Measurements from ENCODE around the gene MYH10.

The MYH10 gene

DNA sequence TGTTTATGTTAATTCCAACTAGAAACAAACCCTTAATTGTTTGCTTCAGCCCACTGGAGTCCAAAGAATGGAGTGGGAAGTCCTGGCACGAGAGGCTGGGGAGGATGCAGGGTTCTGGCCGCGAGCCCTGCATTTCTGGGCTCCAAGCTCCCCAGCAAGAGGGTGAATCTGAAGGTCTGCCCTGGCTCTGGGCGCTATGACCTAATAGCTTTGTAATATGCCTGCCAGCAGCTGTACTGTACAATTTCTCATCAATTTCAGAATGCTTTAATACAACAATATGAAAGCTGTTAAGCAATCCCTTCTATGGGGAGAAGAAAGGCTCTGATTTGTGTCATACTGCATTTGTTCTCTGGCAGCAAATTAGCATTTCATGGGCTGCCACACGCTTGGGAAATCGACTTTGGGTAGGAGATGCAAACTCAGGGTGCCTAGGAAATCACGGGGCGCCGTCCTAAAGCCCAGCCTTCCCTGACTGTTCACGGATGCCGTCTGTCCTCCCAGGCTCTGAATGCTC, 151.0 kb downstream of the MYH10 start:
- Histone ChIP-seq H3K36me3 (ENCODE audit: control insufficient read depth, insufficient read depth, low read length) (peaks cover 75% of the 10 kb centered on the region), H3K27me3 (ENCODE audit: control insufficient read depth, insufficient read depth, low read length) (no peaks in the 10 kb centered on the region), H3K27ac (ENCODE audit: low read length) (no peak overlapping the region), H3K9me3 (ENCODE audit: control insufficient read depth, insufficient read depth, low read length) (no peaks in the 10 kb centered on the region), H3K4me1 (ENCODE audit: control insufficient read depth, insufficient read depth, low read length) (no peaks in the 10 kb centered on the region; the same call in 1 of the 2 replicates), H3K4me3 (ENCODE audit: low read length) (no peak overlapping the region)
- WGBS (ENCODE audit: insufficient coverage, insufficient read length), result no CpG with 5 or more reads among the region's 11 CpGs
- DNase-seq (ENCODE audit: low read depth, low spot score), result no peak

DNA sequence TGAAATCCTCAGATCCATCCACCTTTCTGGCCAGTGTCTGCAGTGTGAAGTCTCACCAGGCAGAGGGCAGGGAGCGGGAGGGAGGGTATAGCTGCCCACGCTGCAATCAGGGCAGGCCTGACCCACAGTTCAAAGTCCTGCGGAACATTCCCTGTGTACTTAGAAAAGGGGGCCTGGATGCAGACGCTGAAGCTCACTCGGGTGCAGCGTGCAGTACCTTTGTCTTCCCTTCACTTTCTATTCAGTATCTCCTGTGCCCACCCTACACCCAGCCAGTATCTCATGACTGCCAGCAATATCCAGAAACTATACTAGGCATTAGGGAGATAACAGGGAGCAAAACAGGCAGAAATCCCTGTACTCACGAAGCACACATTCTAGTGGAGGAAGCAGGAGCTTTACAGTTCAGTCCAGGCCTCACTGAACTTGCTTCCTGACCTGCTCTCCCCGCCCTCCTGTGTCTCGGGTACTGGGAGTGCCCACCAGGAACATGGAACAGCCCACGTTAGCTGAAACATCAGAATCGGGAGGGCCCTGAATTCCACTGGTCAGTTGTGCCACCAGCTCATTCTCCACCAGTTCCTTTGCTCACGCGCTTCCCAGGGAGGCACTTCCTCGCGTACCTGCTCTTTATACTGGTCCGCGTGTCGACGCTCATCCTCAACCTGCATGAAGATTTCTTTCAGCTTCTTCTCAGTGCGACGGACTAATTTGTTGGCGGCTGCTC, 152.6 kb downstream of the MYH10 start:
- DNase-seq (ENCODE audit: low read depth, low spot score), result no peak
- Histone ChIP-seq H3K36me3 (ENCODE audit: control insufficient read depth, insufficient read depth, low read length) (peaks cover 77% of the 10 kb centered on the region), H3K27me3 (ENCODE audit: control insufficient read depth, insufficient read depth, low read length) (no peaks in the 10 kb centered on the region), H3K4me3 (ENCODE audit: low read length) (no peak overlapping the region), H3K27ac (ENCODE audit: low read length) (no peak overlapping the region), H3K9me3 (ENCODE audit: control insufficient read depth, insufficient read depth, low read length) (no peaks in the 10 kb centered on the region), H3K4me1 (ENCODE audit: control insufficient read depth, insufficient read depth, low read length) (no peaks in the 10 kb centered on the region; the same call in 1 of the 2 replicates)
- no CpG with 5 or more reads among the region's 22 CpGs for WGBS (ENCODE audit: insufficient coverage, insufficient read length)

DNA sequence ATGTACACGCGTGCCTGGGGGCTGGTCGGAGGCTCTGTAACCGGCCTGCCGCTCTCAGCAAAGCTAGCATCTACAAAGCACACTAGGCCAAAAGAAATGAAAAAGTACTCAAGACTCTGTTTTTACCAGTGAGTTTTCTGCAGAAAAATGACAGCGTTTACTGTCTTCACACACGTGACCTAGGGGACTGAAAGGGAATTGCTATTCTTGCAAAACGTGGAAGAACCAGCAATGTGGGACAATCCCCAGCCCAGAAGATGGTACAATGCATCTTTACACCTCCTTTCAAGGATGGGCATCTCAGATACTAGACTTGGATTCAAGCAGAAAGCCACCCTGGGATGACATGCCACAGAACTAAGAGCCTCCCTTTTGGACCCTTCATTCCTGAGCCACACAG, 153.4 kb downstream of the MYH10 start:
- H3K27me3 ChIP-seq (ENCODE audit: control insufficient read depth, insufficient read depth, low read length), result no peaks in the 10 kb centered on the region
- H3K27ac ChIP-seq (ENCODE audit: low read length), result no peak overlapping the region
- peaks cover 70% of the 10 kb centered on the region for H3K36me3 ChIP-seq (ENCODE audit: control insufficient read depth, insufficient read depth, low read length)
- H3K9me3 ChIP-seq (ENCODE audit: control insufficient read depth, insufficient read depth, low read length), result no peaks in the 10 kb centered on the region
- no CpG with 5 or more reads among the region's 8 CpGs for WGBS (ENCODE audit: insufficient coverage, insufficient read length)
- no peaks in the 10 kb centered on the region; the same call in 1 of the 2 replicates for H3K4me1 ChIP-seq (ENCODE audit: control insufficient read depth, insufficient read depth, low read length)
- no peak for DNase-seq (ENCODE audit: low read depth, low spot score)
- no peak overlapping the region for H3K4me3 ChIP-seq (ENCODE audit: low read length)

DNA sequence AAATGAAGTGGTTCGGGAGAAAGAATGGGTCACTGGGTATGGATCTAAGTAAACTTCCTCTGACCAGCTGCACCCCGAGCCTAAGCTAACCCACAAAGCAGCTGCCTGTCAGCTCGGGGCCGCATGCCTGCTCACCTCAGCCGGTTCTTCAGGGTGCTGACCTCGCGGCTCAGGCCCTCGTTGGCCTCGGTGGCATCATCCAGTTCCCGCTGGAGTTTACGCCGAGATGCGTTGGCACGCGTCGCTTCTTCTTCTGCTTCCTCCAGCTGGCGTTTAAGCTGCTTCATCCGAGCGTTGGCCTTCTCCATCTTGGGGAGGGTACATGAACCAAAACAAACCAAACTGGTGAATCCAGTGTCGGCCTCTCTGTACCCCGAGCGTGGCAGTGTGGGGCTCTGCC, 153.8 kb downstream of the MYH10 start:
- no peak overlapping the region for H3K27ac ChIP-seq (ENCODE audit: low read length)
- H3K9me3 ChIP-seq (ENCODE audit: control insufficient read depth, insufficient read depth, low read length), result no peaks in the 10 kb centered on the region
- H3K4me3 ChIP-seq (ENCODE audit: low read length), result no peak overlapping the region
- no CpG with 5 or more reads among the region's 22 CpGs for WGBS (ENCODE audit: insufficient coverage, insufficient read length)
- H3K4me1 ChIP-seq (ENCODE audit: control insufficient read depth, insufficient read depth, low read length), result no peaks in the 10 kb centered on the region; the same call in 1 of the 2 replicates
- peaks cover 70% of the 10 kb centered on the region for H3K36me3 ChIP-seq (ENCODE audit: control insufficient read depth, insufficient read depth, low read length)
- H3K27me3 ChIP-seq (ENCODE audit: control insufficient read depth, insufficient read depth, low read length), result no peaks in the 10 kb centered on the region
- DNase-seq (ENCODE audit: low read depth, low spot score), result no peak

GRCh38 chr17:8475781-8476180, 154.7 kb downstream of the MYH10 start:
- no peaks in the 10 kb centered on the region for H3K4me1 ChIP-seq (ENCODE audit: control insufficient read depth, insufficient read depth, low read length)
- H3K4me3 ChIP-seq (ENCODE audit: low read length), result no peak overlapping the region
- H3K36me3 ChIP-seq (ENCODE audit: control insufficient read depth, insufficient read depth, low read length), result peaks cover 63% of the 10 kb centered on the region
- DNase-seq (ENCODE audit: low read depth, low spot score), result no peak
- no peak overlapping the region for H3K27ac ChIP-seq (ENCODE audit: low read length)
- no CpG with 5 or more reads among the region's 16 CpGs for WGBS (ENCODE audit: insufficient coverage, insufficient read length)
- no peaks in the 10 kb centered on the region for H3K9me3 ChIP-seq (ENCODE audit: control insufficient read depth, insufficient read depth, low read length)
- H3K27me3 ChIP-seq (ENCODE audit: control insufficient read depth, insufficient read depth, low read length), result no peaks in the 10 kb centered on the region

DNA sequence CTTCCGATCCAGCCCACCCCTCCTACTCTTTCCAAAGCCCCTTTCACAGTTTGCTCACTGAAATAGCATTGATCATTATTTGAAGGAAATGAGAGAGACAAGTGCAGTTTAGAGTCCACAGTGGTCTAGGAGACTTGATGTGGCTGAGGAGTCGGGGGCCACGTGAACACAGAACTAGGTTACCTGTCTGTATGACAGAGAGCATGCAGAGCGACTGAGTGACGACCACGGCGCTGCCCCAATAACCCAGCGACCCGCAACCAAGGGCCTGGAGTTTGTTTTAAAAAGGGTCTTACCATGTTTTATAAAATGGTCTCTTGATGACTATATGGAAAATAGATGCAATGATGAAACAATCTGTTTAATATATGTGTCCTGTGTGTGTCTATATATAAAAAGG, 155.3 kb downstream of the MYH10 start:
- Histone ChIP-seq H3K27me3 (ENCODE audit: control insufficient read depth, insufficient read depth, low read length) (no peaks in the 10 kb centered on the region), H3K36me3 (ENCODE audit: control insufficient read depth, insufficient read depth, low read length) (peaks cover 58% of the 10 kb centered on the region), H3K4me1 (ENCODE audit: control insufficient read depth, insufficient read depth, low read length) (no peaks in the 10 kb centered on the region), H3K9me3 (ENCODE audit: control insufficient read depth, insufficient read depth, low read length) (no peaks in the 10 kb centered on the region), H3K27ac (ENCODE audit: low read length) (no peak overlapping the region), H3K4me3 (ENCODE audit: low read length) (no peak overlapping the region)
- no peak for DNase-seq (ENCODE audit: low read depth, low spot score)
- WGBS (ENCODE audit: insufficient coverage, insufficient read length), result no CpG with 5 or more reads among the region's 9 CpGs

- Histone ChIP-seq H3K4me1 (ENCODE audit: control insufficient read depth, insufficient read depth, low read length) (no peaks in the 10 kb centered on the region), H3K27ac (ENCODE audit: low read length) (no peak overlapping the region), H3K36me3 (ENCODE audit: control insufficient read depth, insufficient read depth, low read length) (peaks cover 54% of the 10 kb centered on the region), H3K27me3 (ENCODE audit: control insufficient read depth, insufficient read depth, low read length) (no peaks in the 10 kb centered on the region), H3K4me3 (ENCODE audit: low read length) (no peak overlapping the region), H3K9me3 (ENCODE audit: control insufficient read depth, insufficient read depth, low read length) (no peaks in the 10 kb centered on the region)
- no CpG with 5 or more reads among the region's 15 CpGs for WGBS (ENCODE audit: insufficient coverage, insufficient read length)
- no peak for DNase-seq (ENCODE audit: low read depth, low spot score)
Measured at GRCh38 chr17:8474826-8475225, 155.7 kb downstream of the MYH10 start.

GRCh38 chr17:8473451-8474192, 156.9 kb downstream of the MYH10 start:
- Histone ChIP-seq H3K4me3 (ENCODE audit: low read length) (no peak overlapping the region), H3K27ac (ENCODE audit: low read length) (no peak overlapping the region), H3K36me3 (ENCODE audit: control insufficient read depth, insufficient read depth, low read length) (peaks cover 45% of the 10 kb centered on the region), H3K4me1 (ENCODE audit: control insufficient read depth, insufficient read depth, low read length) (no peaks in the 10 kb centered on the region), H3K9me3 (ENCODE audit: control insufficient read depth, insufficient read depth, low read length) (no peaks in the 10 kb centered on the region), H3K27me3 (ENCODE audit: control insufficient read depth, insufficient read depth, low read length) (no peaks in the 10 kb centered on the region)
- no CpG with 5 or more reads among the region's 13 CpGs for WGBS (ENCODE audit: insufficient coverage, insufficient read length)
- DNase-seq (ENCODE audit: low read depth, low spot score), result no peak

DNA sequence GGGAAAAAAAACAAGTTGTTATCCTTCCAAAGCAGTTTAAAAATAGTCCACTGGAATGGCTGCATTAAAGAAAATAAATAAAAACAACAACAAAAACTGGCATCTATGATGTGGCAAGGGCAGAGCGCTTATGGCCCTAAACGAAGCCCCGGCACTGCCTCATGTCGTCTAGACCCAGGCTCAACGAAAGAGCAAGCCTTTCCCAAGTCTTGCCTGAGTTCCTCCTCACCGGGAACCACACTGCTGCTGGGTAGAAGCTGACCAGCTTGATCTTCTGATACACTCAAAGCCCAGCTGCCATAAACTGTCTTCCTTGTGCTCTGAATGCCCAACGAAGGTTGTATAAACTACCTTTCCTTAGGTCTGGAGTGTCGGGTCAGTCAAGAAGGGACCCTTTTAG, 157.9 kb downstream of the MYH10 start:
- H3K9me3 ChIP-seq (ENCODE audit: control insufficient read depth, insufficient read depth, low read length), result no peaks in the 10 kb centered on the region
- WGBS (ENCODE audit: insufficient coverage, insufficient read length), result no CpG with 5 or more reads among the region's 8 CpGs
- H3K27ac ChIP-seq (ENCODE audit: low read length), result no peak overlapping the region
- H3K4me1 ChIP-seq (ENCODE audit: control insufficient read depth, insufficient read depth, low read length), result no peaks in the 10 kb centered on the region
- peaks cover 36% of the 10 kb centered on the region for H3K36me3 ChIP-seq (ENCODE audit: control insufficient read depth, insufficient read depth, low read length)
- no peaks in the 10 kb centered on the region for H3K27me3 ChIP-seq (ENCODE audit: control insufficient read depth, insufficient read depth, low read length)
- no peak overlapping the region for H3K4me3 ChIP-seq (ENCODE audit: low read length)
- no peak for DNase-seq (ENCODE audit: low read depth, low spot score)

- WGBS (ENCODE audit: insufficient coverage, insufficient read length), result no CpG with 5 or more reads among the region's 20 CpGs
Measured at GRCh38 chr17:8470447-8471047, 160.0 kb downstream of the MYH10 start.

More at GRCh38 chr17:8470447-8471047, 160.0 kb downstream of the MYH10 start:
- Histone ChIP-seq H3K4me1 (ENCODE audit: control insufficient read depth, insufficient read depth, low read length) (no peaks in the 10 kb centered on the region), H3K36me3 (ENCODE audit: control insufficient read depth, insufficient read depth, low read length) (peaks cover 19% of the 10 kb centered on the region; the same call in 1 of the 2 replicates), H3K9me3 (ENCODE audit: control insufficient read depth, insufficient read depth, low read length) (no peaks in the 10 kb centered on the region), H3K4me3 (ENCODE audit: low read length) (no peak overlapping the region; the same call in 1 of the 2 replicates), H3K27me3 (ENCODE audit: control insufficient read depth, insufficient read depth, low read length) (no peaks in the 10 kb centered on the region), H3K27ac (ENCODE audit: low read length) (no peak overlapping the region)
- no peak for DNase-seq (ENCODE audit: low read depth, low spot score)
